NCI-H69 (cell line): Measurements from ENCODE around the gene C12orf56.
A peak's percentile ranks its signal among the peaks of the same experiment; 100 is the strongest.
"Not testable (repeated sequence)": the region's sequence is repeated elsewhere in the genome, so short reads cannot be mapped to it uniquely, and the experiment has no call there.

Source experiments
- DNase-seq: peaks from one replicate; lab custom pipeline; 2025; lab: John Stamatoyannopoulos, UW

Gene C12orf56

GRCh38 chr12:64236549-64236948 lies 154.0 kb downstream of the C12orf56 start:
- peak; percentile 63 for DNase-seq

- no peak for DNase-seq
These were observed 158.4 kb downstream of the C12orf56 start for GRCh38 chr12:64232196-64232595.

GRCh38 chr12:64229796-64230195 lies 160.8 kb downstream of the C12orf56 start:
- no peak for DNase-seq

GRCh38 chr12:64229240-64229639 lies 161.3 kb downstream of the C12orf56 start:
- DNase-seq: peak; percentile 35

- no peak for DNase-seq
These were observed 164.9 kb downstream of the C12orf56 start for GRCh38 chr12:64225626-64226025.

- peak; percentile 98 for DNase-seq
These were observed 168.4 kb downstream of the C12orf56 start, which contains the start of gene KICS2 for GRCh38 chr12:64222009-64222765. TSS of gene KICS2 (minus strand) at chr12:64222296. CDS start at chr12:64222237, 59 bp downstream.

- peak; percentile 97 for DNase-seq
These were observed 168.9 kb downstream of the C12orf56 start for GRCh38 chr12:64221651-64222008.

- DNase-seq: peak; percentile 30
These were observed 170.5 kb downstream of the C12orf56 start for GRCh38 chr12:64220046-64220445.

GRCh38 chr12:64219145-64219544 lies 171.4 kb downstream of the C12orf56 start:
- DNase-seq: peak; percentile 20

- no peak for DNase-seq
These were observed 172.0 kb downstream of the C12orf56 start for GRCh38 chr12:64218597-64218996.

- not testable (repeated sequence) for DNase-seq
These were observed 172.9 kb downstream of the C12orf56 start for GRCh38 chr12:64217643-64218042.

GRCh38 chr12:64216239-64216638 lies 174.3 kb downstream of the C12orf56 start:
- DNase-seq: peak; percentile 25
